Psoas muscle (tissue), 8 donors: ENCODE measurements around the gene CLEC16A. TPM values are rescaled to one million over a fixed set of nuclear protein-coding genes. Genes with fewer than 3 reads are reported as not detected.

Experiments
- ATAC-seq, 4 donors: fragments of 200-7000 bp; cut with Tn5 transposase; one replicate each; pipeline ENCODE4 v1.9.1; 2020; ENCODE audit warnings: moderate library complexity in 3 of 4, mild to moderate bottlenecking in 2 of 4
- DNase-seq, 2 donors: peaks; one replicate each; pipeline ENCODE4 v3.0.0-alpha.2; 2020
- H3K27ac ChIP-seq: fragments of 200-600 bp; one replicate; pipeline ENCODE4 v1.8.0; 2022
- H3K27me3 ChIP-seq, 3 donors: fragments of 200-600 bp in 1 of 3; one replicate each; pipeline versions ENCODE4 v1.6.1 to v1.8.0; 2013 to 2022; ENCODE audit warnings: low read length in 2 of 3, mild to moderate bottlenecking in 2 of 3, moderate library complexity in 1 of 3; ENCODE audit not compliant: insufficient read depth in 3 of 3
- H3K36me3 ChIP-seq, 2 donors: fragments of 200-600 bp in 1 of 2; one replicate each; pipeline versions ENCODE4 v1.6.1 to v1.8.0; 2013 to 2022; ENCODE audit warnings: low read depth in 1 of 2, mild to moderate bottlenecking in 1 of 2, moderate library complexity in 1 of 2; ENCODE audit not compliant: insufficient read depth in 1 of 2
- H3K4me1 ChIP-seq: fragments of 200-600 bp; one replicate; pipeline ENCODE4 v1.8.0; 2022
- H3K4me3 ChIP-seq: fragments of 200-600 bp; one replicate; pipeline ENCODE4 v1.8.0; 2022; ENCODE audit warnings: mild to moderate bottlenecking
- H3K9me3 ChIP-seq: fragments of 200-600 bp; one replicate; pipeline ENCODE4 v1.8.0; 2022
- WGBS, 3 donors: extraction: QIAGEN DNeasy Blood & Tissue Kit; methylation state at CpG; one replicate each; pipeline versions ENCODE4 v1.1.6 to v1.1.7; 2013; 5-methylcytosine and 5-hydroxymethylcytosine counted together
- intact Hi-C, 2 donors: fragments of 100-400 bp; cut with DNase I; formaldehyde crosslinking; loops; one replicate each; pipeline versions ENCODE4 v1.11.0 to v1.14.2; 2022
- polyA plus RNA-seq, 3 donors: library from polyadenylated mRNA; stranded (reverse); fragments of 200-250 nt; gene quantifications; one replicate each; pipeline ENCODE4 v1.2.3, GENCODE V29; 2013
- total RNA-seq, 4 donors: library from RNA; stranded (reverse); fragmentation: NEBNext Ultra II Directional in 2 of 4; extraction: Animal tissue kit (Norgen Biotek cat#: 25700) in 2 of 4; gene quantifications; one replicate each; pipeline versions ENCODE4 v1.2.1 to v1.2.4, GENCODE V29; 2021 to 2023
- TF ChIP-seq, protein P1 (sequence below): fragments of 200-600 bp; IDR thresholded peaks from one replicate; pipeline ENCODE4 v1.8.0; 2022; ENCODE audit warnings: antibody characterized with exemption
- donor health status: healthy with polysubstance abuse.
- donor health status: DM: no; HTN: no; CAD: no; lungs with moderate emphysema.
- donor health status: Bipolar disorder and iron deficiency.
- donor health status: healthy.
- donor health status: DM: yes; HTN: yes; CAD: no.
- donor health status: DM: no; HTN: no; CAD: no.
- donor health status: DM: no; HTN: no; CAD: no.
- donor health status: DM: yes; HTN: yes; CAD: no.

Gene CLEC16A
- total and polyA plus RNA-seq, 7 donors = 13.1 to 28.1 (median 21.4) TPM

DNA sequence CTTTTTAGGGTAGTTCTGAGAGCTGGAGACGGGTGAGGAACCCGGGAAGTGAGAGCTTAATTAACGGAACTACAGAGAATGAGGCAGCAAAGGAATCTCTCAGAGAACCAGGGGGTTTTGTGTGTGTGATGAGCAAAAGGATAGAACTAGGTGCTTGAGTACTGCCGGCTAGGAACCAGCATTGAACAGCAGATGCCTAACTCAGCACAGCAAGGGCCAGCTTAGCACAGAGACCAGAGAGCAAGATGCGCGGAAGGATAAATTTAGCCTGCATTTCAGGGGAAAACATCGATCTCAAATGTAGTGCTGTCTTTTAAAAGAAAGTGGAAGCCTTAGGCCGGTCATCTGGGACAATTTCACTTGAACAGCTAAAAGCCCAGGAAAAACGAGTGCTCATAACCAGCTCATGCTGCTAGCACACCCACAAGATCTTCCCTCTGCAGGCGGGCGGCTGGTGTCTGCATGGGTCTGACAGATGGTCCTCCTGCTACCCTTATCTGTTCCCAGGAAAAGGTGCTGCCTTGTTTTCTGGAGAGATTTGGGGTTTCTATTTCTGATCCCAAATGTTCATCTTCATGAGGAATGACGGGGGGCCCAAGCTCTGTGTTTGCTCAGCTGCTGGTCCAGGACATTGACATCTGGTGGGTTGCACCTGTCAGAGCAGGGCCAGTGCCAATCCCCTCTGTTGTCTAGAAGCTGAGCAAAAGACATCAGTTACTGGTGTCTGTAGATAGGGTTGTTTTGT is 207.7 kb downstream of the CLEC16A start:
- H3K4me3 ChIP-seq = no peak overlapping the region
- no peak overlapping the region for H3K27ac ChIP-seq
- H3K4me1 ChIP-seq = no peaks in the 10 kb centered on the region
- intact Hi-C loops = no loop called here
- H3K9me3 ChIP-seq = no peaks in the 10 kb centered on the region
- H3K27me3 ChIP-seq = no peaks in the 10 kb centered on the region
- TF ChIP-seq, protein P1, sequence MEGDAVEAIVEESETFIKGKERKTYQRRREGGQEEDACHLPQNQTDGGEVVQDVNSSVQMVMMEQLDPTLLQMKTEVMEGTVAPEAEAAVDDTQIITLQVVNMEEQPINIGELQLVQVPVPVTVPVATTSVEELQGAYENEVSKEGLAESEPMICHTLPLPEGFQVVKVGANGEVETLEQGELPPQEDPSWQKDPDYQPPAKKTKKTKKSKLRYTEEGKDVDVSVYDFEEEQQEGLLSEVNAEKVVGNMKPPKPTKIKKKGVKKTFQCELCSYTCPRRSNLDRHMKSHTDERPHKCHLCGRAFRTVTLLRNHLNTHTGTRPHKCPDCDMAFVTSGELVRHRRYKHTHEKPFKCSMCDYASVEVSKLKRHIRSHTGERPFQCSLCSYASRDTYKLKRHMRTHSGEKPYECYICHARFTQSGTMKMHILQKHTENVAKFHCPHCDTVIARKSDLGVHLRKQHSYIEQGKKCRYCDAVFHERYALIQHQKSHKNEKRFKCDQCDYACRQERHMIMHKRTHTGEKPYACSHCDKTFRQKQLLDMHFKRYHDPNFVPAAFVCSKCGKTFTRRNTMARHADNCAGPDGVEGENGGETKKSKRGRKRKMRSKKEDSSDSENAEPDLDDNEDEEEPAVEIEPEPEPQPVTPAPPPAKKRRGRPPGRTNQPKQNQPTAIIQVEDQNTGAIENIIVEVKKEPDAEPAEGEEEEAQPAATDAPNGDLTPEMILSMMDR = no peak
- DNase-seq = no peak
- H3K36me3 ChIP-seq = no peaks in the 10 kb centered on the region
- WGBS, 3 donors = 74 to 84% (median 79%) methylated on average over 12 of the region's 12 CpGs
- ATAC-seq = no peak

DNA sequence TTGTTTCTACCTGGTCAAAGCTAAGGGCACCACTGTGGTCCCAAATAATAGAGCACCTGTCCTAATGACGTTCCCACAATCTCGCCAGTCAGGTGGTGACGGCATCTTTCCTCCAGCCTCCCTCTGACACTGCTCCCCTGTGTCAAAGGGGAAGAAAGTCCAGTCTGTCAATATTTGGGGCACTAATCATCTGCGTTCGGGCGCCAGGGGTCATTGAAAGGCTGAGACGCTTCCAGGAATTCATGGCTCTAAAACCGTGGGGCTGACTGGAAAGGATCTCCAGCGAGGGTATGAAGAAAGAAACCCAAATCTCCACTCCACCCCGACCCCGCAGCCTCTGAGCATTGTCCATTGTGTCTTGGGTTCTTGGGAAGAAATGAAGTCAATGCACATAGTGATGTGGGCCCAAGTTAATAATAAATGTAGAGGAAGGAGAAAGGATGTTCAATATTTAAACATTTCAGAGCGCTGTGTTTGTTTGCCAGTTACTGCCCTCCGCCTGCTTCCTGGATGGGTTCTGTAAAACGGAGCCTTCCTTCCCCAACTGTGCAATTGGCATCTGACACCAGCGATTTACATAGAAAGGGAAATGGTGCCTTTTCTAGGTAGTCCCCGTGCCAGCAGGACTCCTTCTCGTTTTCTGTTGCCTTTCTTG is 208.4 kb downstream of the CLEC16A start:
- ATAC-seq = no peak
- H3K4me3 ChIP-seq = no peak overlapping the region
- DNase-seq = no peak
- H3K4me1 ChIP-seq = no peaks in the 10 kb centered on the region
- no peaks in the 10 kb centered on the region for H3K27me3 ChIP-seq
- H3K9me3 ChIP-seq = no peaks in the 10 kb centered on the region
- TF ChIP-seq, protein P1 = no peak
- H3K36me3 ChIP-seq = no peaks in the 10 kb centered on the region
- no peak overlapping the region for H3K27ac ChIP-seq
- WGBS, 3 donors = 78 to 83% (median 79%) methylated on average over 17 of the region's 17 CpGs
- intact Hi-C loops = no loop called here

DNA sequence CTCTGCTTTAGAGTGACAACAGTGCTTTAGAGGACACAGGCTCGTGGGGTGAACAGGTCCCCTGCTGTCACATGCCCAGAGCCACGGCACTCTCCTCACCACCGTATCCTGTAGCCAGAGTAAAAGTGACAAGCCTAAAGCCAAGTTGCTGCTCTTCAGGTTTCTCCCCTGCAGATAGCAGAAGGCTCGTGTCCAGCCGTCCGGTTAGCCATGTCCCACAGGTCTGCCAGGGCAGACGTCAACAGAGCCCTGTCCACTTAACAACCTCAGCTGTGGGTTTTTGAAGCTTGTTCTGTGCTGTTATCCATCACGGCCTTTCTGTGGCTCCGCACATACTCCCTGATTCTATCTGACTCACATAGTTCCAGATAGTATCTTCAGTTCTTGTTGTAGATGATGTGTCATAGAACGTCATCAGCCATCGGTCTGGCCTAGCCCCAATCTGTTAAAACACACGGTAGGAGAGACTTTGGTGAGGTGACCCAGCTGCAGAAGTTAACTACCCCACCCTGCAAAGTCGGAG is 211.0 kb downstream of the CLEC16A start:
- intact Hi-C loops = no loop called here
- Histone ChIP-seq H3K4me3 (no peak overlapping the region), H3K27ac (no peak overlapping the region), H3K9me3 (no peaks in the 10 kb centered on the region), H3K27me3 (no peaks in the 10 kb centered on the region), H3K4me1 (no peaks in the 10 kb centered on the region), H3K36me3 (no peaks in the 10 kb centered on the region)
- DNase-seq = no peak
- WGBS, 3 donors = 79 to 92% (median 79%) methylated on average over 13 of the region's 13 CpGs
- TF ChIP-seq, protein P1 = no peak
- ATAC-seq = peak in 3 of 4 donors; percentile 37 to 54 (median 39)

DNA sequence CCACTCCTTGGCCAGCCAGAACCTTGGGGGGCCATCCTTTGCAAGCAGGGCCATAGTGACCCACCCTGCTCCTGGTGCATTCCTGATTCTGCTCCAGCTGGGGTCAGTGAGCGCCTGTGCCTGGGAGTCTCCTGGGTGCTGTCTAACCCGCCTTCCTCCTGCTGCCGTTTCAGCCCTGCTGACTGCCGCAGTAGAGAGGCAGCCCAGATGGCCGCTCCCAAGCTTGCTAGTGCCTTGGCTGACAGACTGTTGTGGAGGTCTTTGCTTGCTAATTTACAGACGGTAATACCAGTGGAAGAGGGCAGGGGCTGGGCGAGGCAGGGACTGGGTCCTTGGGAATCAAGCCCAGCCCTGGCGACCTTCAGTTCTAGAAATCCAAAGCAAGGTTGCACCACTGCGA is 212.0 kb downstream of the CLEC16A start:
- TF ChIP-seq, protein P1 = no peak
- ATAC-seq = no peak
- no peak overlapping the region for H3K4me3 ChIP-seq
- no peaks in the 10 kb centered on the region for H3K9me3 ChIP-seq
- intact Hi-C loops = no loop called here
- H3K27ac ChIP-seq = no peak overlapping the region
- no peaks in the 10 kb centered on the region for H3K36me3 ChIP-seq
- H3K4me1 ChIP-seq = peaks cover 3% of the 10 kb centered on the region
- no peak for DNase-seq
- no peaks in the 10 kb centered on the region for H3K27me3 ChIP-seq
- WGBS, 3 donors = 88 to 95% (median 93%) methylated on average over 9 of the region's 9 CpGs
